Esophagus muscularis mucosa (tissue), 4 donors: ENCODE measurements around the gene PTGDR2. TPM values are rescaled to one million over a fixed set of nuclear protein-coding genes. Genes with fewer than 3 reads are reported as not detected.

Experiments used
- DNase-seq: peaks from one replicate; pipeline ENCODE4 v3.0.0-alpha.2; 2017; ENCODE audit errors: extremely low spot score
- H3K27ac ChIP-seq, 4 donors: fragments of 200-600 bp; sonication (generic); replicated peaks in 1 of 4; 1 replicate in 3 of 4; 2 replicates in 1 of 4; pipeline ENCODE4 v1.5.1; 2016 to 2019; ENCODE audit warnings: mild to moderate bottlenecking in 1 of 4
- H3K27me3 ChIP-seq, 4 donors: fragments of 200-600 bp; sonication (generic); one replicate each; pipeline versions ENCODE4 v1.5.1 to v1.6.0; 2016 to 2019
- H3K36me3 ChIP-seq, 4 donors: fragments of 200-600 bp; sonication (generic); one replicate each; pipeline ENCODE4 v1.5.1; 2016 to 2019
- H3K4me1 ChIP-seq, 4 donors: fragments of 200-600 bp; sonication (generic); one replicate each; pipeline ENCODE4 v1.5.1; 2016 to 2019
- H3K4me3 ChIP-seq, 4 donors: fragments of 200-600 bp; sonication (generic); 1 replicate in 2 of 4; 2 replicates in 2 of 4; pipeline ENCODE4 v1.5.1; 2016 to 2019; ENCODE audit warnings: mild to moderate bottlenecking in 4 of 4, moderate library complexity in 1 of 4
- H3K9me3 ChIP-seq, 4 donors: fragments of 200-600 bp; sonication (generic); 1 replicate in 3 of 4; 2 replicates in 1 of 4; pipeline ENCODE4 v1.5.1; 2016 to 2019
- CTCF ChIP-seq, 3 experiments: fragments of 200-600 bp in 2 of 3; fragments of 450-650 bp in 1 of 3; sonication (generic) in 2 of 3; IDR thresholded peaks; one replicate each; pipeline ENCODE4 v1.5.1; 2017 to 2019; ENCODE audit warnings: antibody characterized with exemption in 3 of 3, mild to moderate bottlenecking in 2 of 3, moderate library complexity in 1 of 3
- EP300 ChIP-seq: sonication (generic); formaldehyde crosslinking; IDR thresholded peaks from one replicate; pipeline ENCODE4 v1.6.1; 2017; ENCODE audit warnings: antibody characterized with exemption
- POLR2A ChIP-seq: fragments of 450-650 bp; IDR thresholded peaks from one replicate; pipeline ENCODE4 v1.6.1; 2017; ENCODE audit warnings: antibody characterized with exemption, moderate library complexity, mild to moderate bottlenecking, low read depth
- POLR2AphosphoS5 ChIP-seq, 2 donors: sonication (generic); formaldehyde crosslinking; IDR thresholded peaks; one replicate each; pipeline ENCODE4 v1.6.1; 2017; ENCODE audit warnings: antibody characterized with exemption in 2 of 2
- WGBS: methylation state at CpG from one replicate; pipeline ENCODE4 v1.1.5; 2018; 5-methylcytosine and 5-hydroxymethylcytosine counted together
- intact Hi-C: fragments of 100-400 bp; cut with DNase I; formaldehyde crosslinking; loops from one replicate; pipeline ENCODE4 v1.15.1; 2023
- total RNA-seq, 4 donors: library from RNA; depleted of rRNA; stranded (reverse); fragments of >200 nt; gene quantifications; one replicate each; pipeline versions ENCODE4 v1.1.0 to v1.2.1, GENCODE V29; 2016

PTGDR2 gene
- total RNA-seq, 4 donors from 2014 or later = 0.33 to 2.9 (median 1.8) TPM

- Histone ChIP-seq H3K4me1 (peaks cover 2 to 8% (median 5%) of the 10 kb centered on the region in 4 donors), H3K27ac (no peak overlapping the region), H3K27me3 (peaks cover 0 to 7% (median 0%) of the 10 kb centered on the region in 4 donors), H3K4me3 (no peak overlapping the region), H3K36me3 (no peaks in the 10 kb centered on the region), H3K9me3 (no peaks in the 10 kb centered on the region)
- no peak for DNase-seq
- TF ChIP-seq EP300 (no peak), CTCF (IDR thresholded peaks at IDR 0.05) (no peak), POLR2A (no peak), POLR2AphosphoS5 (IDR thresholded peaks at IDR 0.05) (no peak)
- 71% methylated on average over 3 of the region's 3 CpGs for WGBS
- intact Hi-C loops = loop anchor here (10.0 kb wide), 1 partner anchor 329 kb away; the partner anchor contains the start of gene VPS37C
These were observed 20.3 kb downstream of the PTGDR2 start for GRCh38 chr11:60835534-60835846.

- DNase-seq = no peak
- TF ChIP-seq POLR2AphosphoS5 (IDR thresholded peaks at IDR 0.05) (no peak), POLR2A (no peak), EP300 (no peak), CTCF (IDR thresholded peaks at IDR 0.05) (no peak)
- intact Hi-C loops = loop anchor here (5.0 to 10.0 kb wide), 3 partner anchors 62 to 352 kb away; partner anchors contain the start of gene VPS37C
- H3K9me3 ChIP-seq = no peaks in the 10 kb centered on the region
- peaks cover 0 to 7% (median 0%) of the 10 kb centered on the region in 4 donors for H3K27me3 ChIP-seq
- H3K36me3 ChIP-seq = no peaks in the 10 kb centered on the region
- H3K27ac ChIP-seq = no peak overlapping the region
- no peak overlapping the region for H3K4me3 ChIP-seq
- 54% methylated on average over 7 of the region's 7 CpGs for WGBS
- peaks cover 0 to 3% (median 1%) of the 10 kb centered on the region in 4 donors for H3K4me1 ChIP-seq
These were observed 20.8 kb downstream of the PTGDR2 start for GRCh38 chr11:60834742-60835533.

- H3K27me3 ChIP-seq = peaks cover 0 to 7% (median 0%) of the 10 kb centered on the region in 4 donors
- TF ChIP-seq POLR2AphosphoS5 (IDR thresholded peaks at IDR 0.05) = no peak
- TF ChIP-seq POLR2A = no peak
- TF ChIP-seq CTCF (IDR thresholded peaks at IDR 0.05) = no peak
- no peak for TF ChIP-seq EP300
- 54% methylated on average over 7 of the region's 7 CpGs for WGBS
- no peaks in the 10 kb centered on the region for H3K9me3 ChIP-seq
- peaks cover 0 to 3% (median 0%) of the 10 kb centered on the region in 4 donors for H3K4me1 ChIP-seq
- DNase-seq = no peak
- H3K4me3 ChIP-seq = no peak overlapping the region
- H3K36me3 ChIP-seq = no peaks in the 10 kb centered on the region
- intact Hi-C loops = loop anchor here (5.0 to 10.0 kb wide), 3 partner anchors 66 to 356 kb away; partner anchors contain the start of gene VPS37C
- no peak overlapping the region for H3K27ac ChIP-seq
These were observed 24.2 kb downstream of the PTGDR2 start for GRCh38 chr11:60831501-60832079.

- TF ChIP-seq CTCF (IDR thresholded peaks at IDR 0.05) = peak; percentile 87 to 95 (median 93)
- no peak for TF ChIP-seq POLR2A
- Histone ChIP-seq H3K4me3 (no peak overlapping the region), H3K27ac (no peak overlapping the region), H3K36me3 (no peaks in the 10 kb centered on the region), H3K9me3 (no peaks in the 10 kb centered on the region), H3K4me1 (peaks cover 0 to 3% (median 0%) of the 10 kb centered on the region in 4 donors), H3K27me3 (peaks cover 0 to 7% (median 0%) of the 10 kb centered on the region in 4 donors)
- DNase-seq = peak; percentile 96
- 3% methylated on average over 6 of the region's 8 CpGs for WGBS
- intact Hi-C loops = loop anchor here (5.0 to 10.0 kb wide), 3 partner anchors 66 to 356 kb away; partner anchors contain the start of gene VPS37C
These were observed 24.6 kb downstream of the PTGDR2 start for GRCh38 chr11:60831143-60831500.
